ENCODE data around the gene SLC9A9.
"Not testable (repeated sequence)": the region's sequence is repeated elsewhere in the genome, so short reads cannot be mapped to it uniquely, and the experiment has no call there.

The SLC9A9 gene

DNA sequence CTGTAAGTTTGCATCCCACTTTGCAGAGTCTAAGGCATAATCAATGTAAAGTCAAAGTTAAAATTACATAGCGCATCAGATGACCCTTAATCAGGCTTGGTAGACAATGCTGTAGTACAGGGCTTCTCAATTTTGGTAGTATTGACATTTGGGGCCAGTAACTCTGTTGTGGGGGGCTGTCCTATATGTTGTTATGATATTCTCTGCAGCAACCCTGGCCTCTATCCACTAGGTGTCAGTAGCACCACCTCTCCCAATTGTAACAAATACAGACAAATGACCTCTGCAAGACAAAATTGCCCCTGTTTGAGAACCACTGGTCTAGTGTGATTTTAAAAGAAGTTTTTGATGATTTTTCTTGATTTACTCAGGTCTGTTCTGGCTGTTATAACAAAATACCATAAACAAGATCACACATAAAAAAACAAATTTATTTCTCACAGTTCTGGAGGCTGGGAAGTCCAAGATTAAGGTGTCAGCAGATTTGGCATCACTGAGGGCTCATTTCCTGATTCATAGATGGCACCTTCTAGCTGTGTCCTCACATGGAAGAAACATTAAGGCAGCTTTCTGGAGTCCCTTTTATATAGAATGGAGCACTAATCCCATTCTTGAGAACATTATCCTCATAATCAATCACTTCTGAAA is 37.6 kb upstream of the SLC9A9 start:
- Histone ChIP-seq H3K4me3 (no peak overlapping the region), H3K27ac (no peak overlapping the region)
- no peak for DNase-seq (ENCODE audit: low spot score)
- TF ChIP-seq, protein P1, sequence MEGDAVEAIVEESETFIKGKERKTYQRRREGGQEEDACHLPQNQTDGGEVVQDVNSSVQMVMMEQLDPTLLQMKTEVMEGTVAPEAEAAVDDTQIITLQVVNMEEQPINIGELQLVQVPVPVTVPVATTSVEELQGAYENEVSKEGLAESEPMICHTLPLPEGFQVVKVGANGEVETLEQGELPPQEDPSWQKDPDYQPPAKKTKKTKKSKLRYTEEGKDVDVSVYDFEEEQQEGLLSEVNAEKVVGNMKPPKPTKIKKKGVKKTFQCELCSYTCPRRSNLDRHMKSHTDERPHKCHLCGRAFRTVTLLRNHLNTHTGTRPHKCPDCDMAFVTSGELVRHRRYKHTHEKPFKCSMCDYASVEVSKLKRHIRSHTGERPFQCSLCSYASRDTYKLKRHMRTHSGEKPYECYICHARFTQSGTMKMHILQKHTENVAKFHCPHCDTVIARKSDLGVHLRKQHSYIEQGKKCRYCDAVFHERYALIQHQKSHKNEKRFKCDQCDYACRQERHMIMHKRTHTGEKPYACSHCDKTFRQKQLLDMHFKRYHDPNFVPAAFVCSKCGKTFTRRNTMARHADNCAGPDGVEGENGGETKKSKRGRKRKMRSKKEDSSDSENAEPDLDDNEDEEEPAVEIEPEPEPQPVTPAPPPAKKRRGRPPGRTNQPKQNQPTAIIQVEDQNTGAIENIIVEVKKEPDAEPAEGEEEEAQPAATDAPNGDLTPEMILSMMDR (IDR thresholded peaks at IDR 0.05): peak; percentile 52

DNA sequence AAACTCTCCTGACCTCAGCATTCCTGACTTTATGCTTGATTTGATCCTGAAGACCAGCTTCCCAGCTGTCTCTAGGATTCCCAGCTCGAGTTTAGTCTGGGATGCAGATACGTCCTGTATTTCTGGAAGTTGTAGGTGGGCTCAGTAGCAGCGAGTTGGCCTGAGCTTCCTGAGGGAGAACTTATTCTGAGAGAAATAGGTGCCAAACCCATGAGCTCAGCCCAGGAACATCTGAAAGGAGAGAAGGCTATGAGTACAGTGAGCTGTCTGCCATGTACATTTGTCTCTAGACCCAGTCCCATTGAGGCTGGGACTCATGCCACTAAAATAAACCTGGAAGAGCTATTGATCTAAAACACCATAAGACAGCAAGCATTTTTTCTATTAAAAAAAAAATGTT is 36.6 kb upstream of the SLC9A9 start:
- H3K27ac ChIP-seq: no peak overlapping the region
- no peak overlapping the region for H3K4me3 ChIP-seq
- DNase-seq (ENCODE audit: low spot score): no peak
- TF ChIP-seq, protein P1 (IDR thresholded peaks at IDR 0.05): no peak

DNA sequence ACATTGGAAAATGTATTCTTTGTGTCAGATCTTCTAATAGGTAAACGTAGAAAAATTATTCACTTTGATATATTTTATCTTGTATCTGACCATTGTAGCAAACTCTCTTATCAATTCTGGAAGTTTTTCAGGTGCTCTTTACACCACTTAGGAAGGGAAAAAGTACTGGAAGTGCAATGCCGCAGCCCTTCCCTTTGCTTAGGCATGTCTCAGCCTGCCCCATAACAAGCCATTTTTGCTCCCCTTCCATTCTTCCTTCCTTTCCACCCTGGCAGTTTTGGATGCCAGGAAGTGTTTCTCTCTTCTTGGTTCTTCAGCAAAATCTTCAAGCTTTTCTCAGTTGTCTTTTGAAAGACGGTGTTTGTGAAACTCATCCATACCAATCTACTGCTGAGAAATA is 34.9 kb upstream of the SLC9A9 start:
- DNase-seq (ENCODE audit: low spot score): no peak
- no peak overlapping the region for H3K4me3 ChIP-seq
- no peak overlapping the region for H3K27ac ChIP-seq
- TF ChIP-seq, protein P1 (IDR thresholded peaks at IDR 0.05): no peak

DNA sequence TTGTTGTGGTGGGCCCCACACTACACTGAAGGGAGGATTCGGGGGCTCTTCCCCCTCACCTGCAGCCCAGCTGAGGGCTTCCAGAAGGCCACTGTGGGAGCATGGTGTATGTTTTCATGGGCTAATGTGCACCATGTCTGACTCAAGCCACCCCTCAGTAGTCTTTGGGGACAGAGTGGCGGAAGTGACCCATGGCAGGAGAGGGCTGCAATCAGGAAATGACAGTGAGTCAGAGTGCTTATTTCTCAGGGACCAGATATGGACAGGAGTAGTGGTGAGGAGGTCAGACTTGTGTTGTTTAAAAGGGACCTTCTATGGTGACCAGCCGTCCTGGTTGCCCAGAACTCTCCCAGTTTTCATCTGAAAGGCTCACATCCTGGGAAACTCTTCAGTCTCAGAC is 32.8 kb upstream of the SLC9A9 start:
- Histone ChIP-seq H3K27ac (no peak overlapping the region), H3K4me3 (no peak overlapping the region)
- TF ChIP-seq, protein P1 (IDR thresholded peaks at IDR 0.05): no peak
- DNase-seq (ENCODE audit: low spot score): no peak

DNA sequence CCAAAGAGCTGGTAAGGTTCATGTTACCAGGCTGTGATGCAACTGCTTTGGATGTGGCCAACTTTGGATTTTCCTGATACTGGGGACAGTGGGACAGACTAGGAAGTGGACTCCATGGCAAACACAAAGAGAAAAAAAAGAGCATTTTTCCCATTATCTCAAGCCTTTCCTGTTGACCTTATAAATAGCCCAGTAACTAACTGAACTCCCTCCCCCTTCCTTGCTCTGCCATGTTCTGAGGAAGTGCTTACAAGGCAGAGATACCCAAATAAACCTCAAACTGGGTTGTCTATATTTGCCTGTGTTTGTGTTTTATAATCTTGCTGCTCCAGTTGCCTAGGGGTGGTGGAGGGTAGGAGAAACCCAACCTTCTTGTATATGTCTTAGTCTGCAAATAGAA is 27.3 kb upstream of the SLC9A9 start:
- DNase-seq (ENCODE audit: low spot score): no peak
- TF ChIP-seq, protein P1 (IDR thresholded peaks at IDR 0.05): no peak
- no peak overlapping the region for H3K27ac ChIP-seq
- no peak overlapping the region for H3K4me3 ChIP-seq

DNA sequence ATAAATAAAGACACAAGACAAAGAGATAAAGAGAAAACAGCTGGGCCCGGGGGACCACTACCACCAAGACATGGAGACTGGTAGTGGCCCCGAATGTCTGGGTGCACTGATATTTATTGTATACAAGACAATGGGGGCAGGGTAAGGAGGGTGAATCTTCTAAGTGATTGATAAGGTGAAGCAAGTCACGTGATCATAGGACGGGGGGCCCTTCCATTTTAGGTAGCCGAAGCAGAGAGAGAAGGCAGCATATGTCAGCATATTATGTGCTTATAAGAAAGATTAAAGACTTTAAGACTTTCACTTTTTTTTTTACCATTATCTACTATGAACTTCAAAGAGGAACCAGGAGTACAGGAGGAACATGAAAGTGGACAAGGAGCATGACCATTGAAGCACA is 25.3 kb upstream of the SLC9A9 start:
- H3K4me3 ChIP-seq; DNase-seq (ENCODE audit: low spot score); H3K27ac ChIP-seq: not testable (repeated sequence)

DNA sequence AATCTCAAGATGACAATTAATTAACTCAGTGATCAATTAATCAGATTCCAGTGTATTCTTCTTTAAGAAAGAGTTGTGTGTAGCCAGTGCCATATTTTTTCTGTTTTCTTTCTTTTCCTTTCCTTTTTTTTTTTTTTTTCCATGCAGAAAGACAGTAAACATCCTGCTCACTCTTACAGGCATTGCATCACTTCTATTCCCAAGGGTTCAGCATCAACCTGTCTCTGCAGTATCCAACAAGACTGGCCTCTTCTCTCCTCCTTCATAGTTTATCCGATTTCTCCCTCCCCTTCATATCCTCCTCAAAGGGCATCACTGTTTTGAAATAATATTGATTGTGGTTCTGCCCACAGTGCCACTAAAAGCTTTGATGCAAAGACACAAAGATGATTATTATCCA is 17.0 kb upstream of the SLC9A9 start:
- TF ChIP-seq, protein P1 (IDR thresholded peaks at IDR 0.05): no peak
- Histone ChIP-seq H3K27ac (no peak overlapping the region), H3K4me3 (no peak overlapping the region)
- no peak for DNase-seq (ENCODE audit: low spot score)

All from coronary artery (tissue), 2 donors.